Neutrophil (primary cell): ENCODE measurements around the gene SUGCT.

Experiments used
- H3K27ac ChIP-seq: fragments of 200-600 bp; sonication (generic); 2 replicates; pipeline ENCODE4 v1.5.1; 2016; ENCODE audit warnings: mild to moderate bottlenecking, moderate library complexity
- H3K27me3 ChIP-seq: fragments of 200-600 bp; sonication (generic); 2 replicates; pipeline ENCODE4 v1.6.0; 2016; ENCODE audit warnings: mild to moderate bottlenecking
- H3K36me3 ChIP-seq: fragments of 200-600 bp; sonication (generic); 2 replicates; pipeline ENCODE4 v1.5.1; 2017
- H3K4me1 ChIP-seq, 2 experiments: fragments of 200-600 bp in 1 of 2; sonication (generic) in 1 of 2; 1 replicate in 1 of 2; 2 replicates in 1 of 2; pipeline versions ENCODE4 v1.5.1 to v1.6.1; 2013 to 2016; ENCODE audit warnings: low read depth in 1 of 2, low read length in 1 of 2, mild to moderate bottlenecking in 1 of 2, moderate library complexity in 1 of 2; ENCODE audit not compliant: control insufficient read depth in 1 of 2, insufficient read depth in 1 of 2
- H3K4me3 ChIP-seq, 2 experiments: fragments of 200-600 bp in 1 of 2; sonication (generic) in 1 of 2; 1 replicate in 1 of 2; 2 replicates in 1 of 2; pipeline ENCODE4 v1.5.1; 2013 to 2016; ENCODE audit warnings: low read depth in 1 of 2, low read length in 1 of 2, mild to moderate bottlenecking in 1 of 2, moderate library complexity in 1 of 2
- H3K9me3 ChIP-seq: fragments of 200-600 bp; sonication (generic); 2 replicates; pipeline ENCODE4 v1.5.1; 2016
- TF ChIP-seq, protein P1 (sequence below): fragments of 200-600 bp; sonication (generic); IDR thresholded peaks from 2 replicates; pipeline ENCODE4 v1.5.1; 2016; ENCODE audit warnings: antibody characterized with exemption

The SUGCT gene

DNA sequence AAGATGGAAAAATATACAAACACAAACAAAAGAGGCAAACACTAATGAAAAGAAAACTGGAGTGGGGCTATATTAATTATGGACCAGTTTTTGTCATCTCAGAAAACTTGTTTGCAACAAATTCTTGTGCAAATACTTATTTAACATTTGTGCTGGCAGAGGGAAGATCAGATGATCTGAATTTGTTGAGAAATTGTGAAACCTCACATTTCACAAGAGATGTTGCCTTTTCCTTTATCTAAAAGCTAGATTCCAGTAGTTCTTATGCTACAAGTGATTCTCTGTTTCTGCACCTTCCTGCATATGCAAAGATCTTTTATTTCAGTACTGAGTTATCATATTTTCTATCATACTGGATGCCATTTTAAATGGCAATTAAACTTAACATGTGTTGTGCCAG lies 320.7 kb downstream of the SUGCT start:
- Histone ChIP-seq H3K4me1 (peaks cover 5 to 21% of the 10 kb centered on the region in 2 experiments), H3K27ac (peak overlapping the region; percentile 9), H3K9me3 (no peaks in the 10 kb centered on the region), H3K4me3 (no peak overlapping the region), H3K36me3 (no peaks in the 10 kb centered on the region), H3K27me3 (no peaks in the 10 kb centered on the region)
- TF ChIP-seq, protein P1, sequence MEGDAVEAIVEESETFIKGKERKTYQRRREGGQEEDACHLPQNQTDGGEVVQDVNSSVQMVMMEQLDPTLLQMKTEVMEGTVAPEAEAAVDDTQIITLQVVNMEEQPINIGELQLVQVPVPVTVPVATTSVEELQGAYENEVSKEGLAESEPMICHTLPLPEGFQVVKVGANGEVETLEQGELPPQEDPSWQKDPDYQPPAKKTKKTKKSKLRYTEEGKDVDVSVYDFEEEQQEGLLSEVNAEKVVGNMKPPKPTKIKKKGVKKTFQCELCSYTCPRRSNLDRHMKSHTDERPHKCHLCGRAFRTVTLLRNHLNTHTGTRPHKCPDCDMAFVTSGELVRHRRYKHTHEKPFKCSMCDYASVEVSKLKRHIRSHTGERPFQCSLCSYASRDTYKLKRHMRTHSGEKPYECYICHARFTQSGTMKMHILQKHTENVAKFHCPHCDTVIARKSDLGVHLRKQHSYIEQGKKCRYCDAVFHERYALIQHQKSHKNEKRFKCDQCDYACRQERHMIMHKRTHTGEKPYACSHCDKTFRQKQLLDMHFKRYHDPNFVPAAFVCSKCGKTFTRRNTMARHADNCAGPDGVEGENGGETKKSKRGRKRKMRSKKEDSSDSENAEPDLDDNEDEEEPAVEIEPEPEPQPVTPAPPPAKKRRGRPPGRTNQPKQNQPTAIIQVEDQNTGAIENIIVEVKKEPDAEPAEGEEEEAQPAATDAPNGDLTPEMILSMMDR, result no peak

DNA sequence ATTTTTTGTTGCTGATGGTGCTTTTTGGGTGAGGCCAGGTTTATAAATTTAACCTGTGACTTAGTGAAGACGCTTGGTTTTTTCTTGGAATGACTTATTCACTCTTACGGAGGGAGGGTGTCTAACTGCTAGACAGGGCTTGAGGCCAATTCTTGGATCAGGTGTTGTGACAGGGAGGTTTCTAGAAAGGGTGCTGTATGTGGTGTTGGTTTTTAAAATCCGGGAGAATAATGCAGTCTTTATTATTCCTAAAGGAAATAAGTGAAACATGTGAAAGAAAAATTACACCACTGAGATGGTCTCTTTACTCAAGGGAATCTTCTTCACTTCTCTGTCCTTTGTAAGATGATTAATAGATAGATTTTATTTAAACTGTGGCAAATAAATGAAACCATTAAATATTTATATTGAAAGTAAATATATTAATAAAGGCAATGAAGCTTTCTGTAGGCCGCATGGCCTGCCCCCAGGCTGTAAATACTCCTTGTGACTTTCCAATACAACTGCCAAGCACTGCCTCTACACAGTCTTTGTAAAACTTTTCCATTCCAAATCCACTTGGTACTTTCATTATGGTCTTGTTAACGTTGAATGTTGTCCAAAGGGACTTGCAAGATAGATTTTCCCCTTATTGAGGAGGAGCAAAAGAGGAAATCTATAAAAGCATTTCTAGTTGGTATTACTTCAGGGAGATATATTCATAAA lies 323.1 kb downstream of the SUGCT start:
- no peak overlapping the region for H3K4me3 ChIP-seq
- no peaks in the 10 kb centered on the region for H3K36me3 ChIP-seq
- H3K9me3 ChIP-seq, result no peaks in the 10 kb centered on the region
- no peaks in the 10 kb centered on the region for H3K27me3 ChIP-seq
- TF ChIP-seq, protein P1, result no peak
- H3K27ac ChIP-seq, result no peak overlapping the region
- H3K4me1 ChIP-seq, result peaks cover 19 to 39% of the 10 kb centered on the region in 2 experiments

DNA sequence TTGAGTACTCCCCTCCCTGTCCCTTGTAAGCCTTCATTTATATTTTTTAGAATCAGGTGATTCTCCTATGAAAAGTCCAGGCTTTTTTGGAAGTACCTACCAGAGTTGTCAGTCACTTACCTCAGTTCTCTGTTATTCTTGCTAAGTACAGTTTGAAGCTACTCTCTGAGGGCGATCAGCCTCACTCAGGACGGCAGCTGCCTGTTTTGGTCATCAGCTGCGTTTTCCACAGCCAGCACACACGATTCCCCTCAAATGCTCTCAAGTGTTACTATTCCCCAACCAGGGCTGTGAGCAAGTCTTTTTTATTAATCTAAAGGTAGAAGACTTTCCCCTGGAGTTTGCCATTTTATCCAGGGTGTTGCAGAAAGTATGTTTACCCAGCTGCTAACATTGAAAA lies 328.6 kb downstream of the SUGCT start:
- Histone ChIP-seq H3K9me3 (no peaks in the 10 kb centered on the region), H3K4me3 (no peak overlapping the region), H3K4me1 (peaks cover 15 to 26% of the 10 kb centered on the region in 2 experiments), H3K27ac (no peak overlapping the region), H3K27me3 (no peaks in the 10 kb centered on the region), H3K36me3 (no peaks in the 10 kb centered on the region)
- TF ChIP-seq, protein P1, result no peak

DNA sequence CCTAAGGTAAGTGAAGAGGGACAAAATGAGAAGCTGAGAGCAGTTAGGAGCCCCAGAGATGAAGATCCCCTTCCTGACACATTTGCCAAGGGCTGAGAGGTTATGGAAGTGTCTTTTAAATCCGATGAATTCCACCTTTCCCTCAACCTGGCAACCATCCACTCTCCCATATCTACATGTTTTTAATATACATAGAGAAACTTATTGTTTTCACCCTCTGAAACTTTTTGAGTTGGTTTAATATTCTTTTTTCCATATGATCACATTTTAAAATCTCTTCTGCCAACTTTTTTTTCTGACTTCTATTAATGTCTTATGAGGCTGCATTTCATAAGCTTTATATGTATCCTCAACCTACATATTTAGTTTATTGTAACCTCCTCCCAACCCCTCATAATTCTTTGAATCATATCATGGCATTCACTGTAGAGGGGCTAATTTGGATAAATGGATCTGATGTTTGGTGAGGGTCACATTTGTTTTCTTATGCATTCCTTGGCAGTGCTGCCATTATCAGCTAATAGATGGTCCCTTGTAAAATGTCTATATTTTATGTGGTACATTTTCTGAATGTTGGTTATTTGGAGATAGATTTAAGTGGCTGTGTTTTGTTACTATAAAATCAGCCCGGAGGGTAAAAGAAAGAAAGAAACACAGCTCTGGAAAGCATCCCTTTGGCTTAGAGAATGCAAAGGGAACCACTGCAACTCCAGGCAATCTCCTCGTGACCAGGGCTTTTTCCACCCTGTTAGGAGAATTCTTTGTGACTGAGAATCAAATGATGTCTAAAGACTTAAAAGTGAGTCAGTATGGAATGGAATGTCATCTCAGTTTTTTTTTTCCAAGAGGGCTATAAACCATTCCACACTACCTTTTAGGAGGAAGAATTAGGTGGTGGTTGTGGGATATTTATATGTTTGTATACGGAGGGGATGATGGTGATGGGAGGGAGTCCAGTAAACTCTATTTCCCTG lies 334.4 kb downstream of the SUGCT start:
- Histone ChIP-seq H3K27ac (no peak overlapping the region), H3K27me3 (no peaks in the 10 kb centered on the region), H3K4me3 (no peak overlapping the region), H3K36me3 (no peaks in the 10 kb centered on the region), H3K9me3 (no peaks in the 10 kb centered on the region), H3K4me1 (no peaks in the 10 kb centered on the region)
- TF ChIP-seq, protein P1, result no peak

DNA sequence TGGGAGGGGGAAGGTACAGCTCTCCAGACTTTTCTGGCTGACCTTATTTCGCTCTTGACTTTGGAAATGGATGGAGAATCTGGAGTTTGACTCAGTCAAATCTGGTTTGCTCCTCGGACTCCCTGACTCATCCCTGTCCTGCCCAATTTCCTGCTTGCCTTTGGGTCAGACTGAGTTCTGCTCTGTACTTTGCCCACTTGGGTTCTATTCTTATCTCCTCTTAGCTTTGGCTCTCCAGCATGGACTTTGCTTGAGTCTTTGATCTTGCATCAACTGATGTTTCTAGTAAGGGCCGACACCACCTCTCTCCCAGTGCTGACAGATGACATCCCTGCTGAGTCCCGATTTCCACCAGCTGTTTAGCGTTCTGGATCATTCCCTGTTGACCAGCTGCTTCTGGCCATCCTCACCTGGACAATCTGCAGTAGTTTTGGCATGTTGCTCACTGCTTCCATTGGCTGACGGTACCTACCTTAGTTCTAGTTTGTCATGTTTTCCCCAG lies 335.3 kb downstream of the SUGCT start:
- Histone ChIP-seq H3K9me3 (no peaks in the 10 kb centered on the region), H3K4me3 (no peak overlapping the region), H3K36me3 (no peaks in the 10 kb centered on the region), H3K4me1 (no peaks in the 10 kb centered on the region), H3K27ac (no peak overlapping the region), H3K27me3 (no peaks in the 10 kb centered on the region)
- TF ChIP-seq, protein P1, result no peak
